GM12878 (cell line): ENCODE data around the gene BCAS4. TPM values are rescaled to one million over a fixed set of nuclear protein-coding genes. Genes with fewer than 3 reads are reported as not detected.

Source experiments
- BCLAF1 ChIP-seq: fragments of 450-650 bp; IDR thresholded peaks from 2 replicates; pipeline ENCODE4 v1.6.1; 2017; ENCODE audit warnings: antibody characterized with exemption, mild to moderate bottlenecking, moderate library complexity
- E4F1 ChIP-seq: fragments of 450-650 bp; IDR thresholded peaks from 2 replicates; pipeline ENCODE4 v1.6.1; 2018; ENCODE audit warnings: borderline replicate concordance, mild to moderate bottlenecking; ENCODE audit not compliant: partially characterized antibody
- EED ChIP-seq: sonication (generic); IDR thresholded peaks from 2 replicates; pipeline ENCODE4 v1.6.1; 2016; ENCODE audit warnings: antibody characterized with exemption, low read depth
- IRF4 ChIP-seq: IDR thresholded peaks from 2 replicates; pipeline ENCODE4 v1.6.1; 2011; ENCODE audit warnings: low read depth, low read length
- JUNB ChIP-seq: IDR thresholded peaks from 2 replicates; pipeline ENCODE4 v1.6.1; 2016; ENCODE audit warnings: antibody characterized with exemption, mild to moderate bottlenecking
- MYB ChIP-seq: fragments of 150-350 bp; IDR thresholded peaks from 2 replicates; pipeline ENCODE4 v1.6.1; 2014; ENCODE audit warnings: mild to moderate bottlenecking, low read depth, low read length, borderline replicate concordance
- NR2C2 ChIP-seq: IDR thresholded peaks from 2 replicates; pipeline ENCODE4 v1.6.1; 2011; ENCODE audit warnings: borderline replicate concordance, low read depth; ENCODE audit not compliant: control insufficient read depth, insufficient read length
- PAX8 ChIP-seq: fragments of 450-650 bp; IDR thresholded peaks from 2 replicates; pipeline ENCODE4 v1.6.1; 2017; ENCODE audit warnings: mild to moderate bottlenecking, moderate library complexity
- RELA ChIP-seq: fragments of 450-650 bp; IDR thresholded peaks from 2 replicates; pipeline ENCODE4 v1.8.0; 2014; ENCODE audit warnings: borderline replicate concordance; ENCODE audit not compliant: partially characterized antibody
- SIN3A ChIP-seq: IDR thresholded peaks from 2 replicates; pipeline ENCODE4 v1.6.1; 2012; ENCODE audit warnings: low read depth, low read length, improper control_type of control experiment
- polyA plus RNA-seq, 11 experiments: library from polyadenylated mRNA; depleted of rRNA in 4 of 11; unstranded in 6 of 11; stranded (reverse) in 5 of 11; fragments of >200 nt; fragmentation: Nextera tagmentation in 4 of 11; fragmentation: Illumina TruSeq in 1 of 11; extraction: Ambion mirVana in 4 of 11; extraction: Trizol in 1 of 11; gene quantifications; 1 replicate in 1 of 11; 2 replicates in 10 of 11; pipeline versions ENCODE4 v1.2.1 to v1.2.3, GENCODE V29; 2011 to 2016; ENCODE audit warnings: inconsistent platforms in 2 of 11, missing spikeins in 2 of 11, low read depth in 1 of 11
- total RNA-seq, 4 experiments: library from RNA; depleted of rRNA in 3 of 4; stranded (reverse); fragments of >200 nt in 3 of 4; fragmentation: Illumina TruSeq in 1 of 4; extraction: Trizol in 1 of 4; gene quantifications; 2 replicates each; pipeline versions ENCODE4 v1.2.1 to v1.2.3, GENCODE V29; 2013 to 2021
- TF ChIP-seq, protein P1 (sequence below): fragments of 450-650 bp; IDR thresholded peaks from 2 replicates; pipeline ENCODE4 v1.6.1; 2018; ENCODE audit warnings: mild to moderate bottlenecking, low read depth, moderate library complexity; ENCODE audit not compliant: partially characterized antibody
- TF ChIP-seq, protein P2 (sequence below): IDR thresholded peaks from 2 replicates; pipeline ENCODE4 v1.6.1; 2012; ENCODE audit warnings: low read depth, low read length, improper control_type of control experiment
- TF ChIP-seq, protein P3 (sequence below): fragments of 450-650 bp; IDR thresholded peaks from 2 replicates; pipeline ENCODE4 v1.6.1; 2016; ENCODE audit warnings: mild to moderate bottlenecking
- TF ChIP-seq, protein P4 (sequence below): IDR thresholded peaks from 2 replicates; pipeline ENCODE4 v1.6.1; 2012; ENCODE audit warnings: low read depth, low read length, improper control_type of control experiment

Gene BCAS4
- total and polyA plus RNA-seq, 10 of the 15 experiments (the other 5 are each of a cell fraction or from before 2014, with no cell fraction given), result 14.8 to 214 (median 65.3) TPM

- TF ChIP-seq E4F1 (no peak), BCLAF1 (no peak), SIN3A (no peak), IRF4 (no peak), PAX8 (no peak), MYB (no peak), NR2C2 (no peak), JUNB (no peak), RELA (no peak), EED (no peak)
- TF ChIP-seq, protein P1, sequence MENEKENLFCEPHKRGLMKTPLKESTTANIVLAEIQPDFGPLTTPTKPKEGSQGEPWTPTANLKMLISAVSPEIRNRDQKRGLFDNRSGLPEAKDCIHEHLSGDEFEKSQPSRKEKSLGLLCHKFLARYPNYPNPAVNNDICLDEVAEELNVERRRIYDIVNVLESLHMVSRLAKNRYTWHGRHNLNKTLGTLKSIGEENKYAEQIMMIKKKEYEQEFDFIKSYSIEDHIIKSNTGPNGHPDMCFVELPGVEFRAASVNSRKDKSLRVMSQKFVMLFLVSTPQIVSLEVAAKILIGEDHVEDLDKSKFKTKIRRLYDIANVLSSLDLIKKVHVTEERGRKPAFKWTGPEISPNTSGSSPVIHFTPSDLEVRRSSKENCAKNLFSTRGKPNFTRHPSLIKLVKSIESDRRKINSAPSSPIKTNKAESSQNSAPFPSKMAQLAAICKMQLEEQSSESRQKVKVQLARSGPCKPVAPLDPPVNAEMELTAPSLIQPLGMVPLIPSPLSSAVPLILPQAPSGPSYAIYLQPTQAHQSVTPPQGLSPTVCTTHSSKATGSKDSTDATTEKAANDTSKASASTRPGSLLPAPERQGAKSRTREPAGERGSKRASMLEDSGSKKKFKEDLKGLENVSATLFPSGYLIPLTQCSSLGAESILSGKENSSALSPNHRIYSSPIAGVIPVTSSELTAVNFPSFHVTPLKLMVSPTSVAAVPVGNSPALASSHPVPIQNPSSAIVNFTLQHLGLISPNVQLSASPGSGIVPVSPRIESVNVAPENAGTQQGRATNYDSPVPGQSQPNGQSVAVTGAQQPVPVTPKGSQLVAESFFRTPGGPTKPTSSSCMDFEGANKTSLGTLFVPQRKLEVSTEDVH, result no peak
- TF ChIP-seq, protein P2, sequence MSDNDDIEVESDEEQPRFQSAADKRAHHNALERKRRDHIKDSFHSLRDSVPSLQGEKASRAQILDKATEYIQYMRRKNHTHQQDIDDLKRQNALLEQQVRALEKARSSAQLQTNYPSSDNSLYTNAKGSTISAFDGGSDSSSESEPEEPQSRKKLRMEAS, result no peak
- TF ChIP-seq, protein P3, sequence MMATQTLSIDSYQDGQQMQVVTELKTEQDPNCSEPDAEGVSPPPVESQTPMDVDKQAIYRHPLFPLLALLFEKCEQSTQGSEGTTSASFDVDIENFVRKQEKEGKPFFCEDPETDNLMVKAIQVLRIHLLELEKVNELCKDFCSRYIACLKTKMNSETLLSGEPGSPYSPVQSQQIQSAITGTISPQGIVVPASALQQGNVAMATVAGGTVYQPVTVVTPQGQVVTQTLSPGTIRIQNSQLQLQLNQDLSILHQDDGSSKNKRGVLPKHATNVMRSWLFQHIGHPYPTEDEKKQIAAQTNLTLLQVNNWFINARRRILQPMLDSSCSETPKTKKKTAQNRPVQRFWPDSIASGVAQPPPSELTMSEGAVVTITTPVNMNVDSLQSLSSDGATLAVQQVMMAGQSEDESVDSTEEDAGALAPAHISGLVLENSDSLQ, result no peak
- TF ChIP-seq, protein P4, sequence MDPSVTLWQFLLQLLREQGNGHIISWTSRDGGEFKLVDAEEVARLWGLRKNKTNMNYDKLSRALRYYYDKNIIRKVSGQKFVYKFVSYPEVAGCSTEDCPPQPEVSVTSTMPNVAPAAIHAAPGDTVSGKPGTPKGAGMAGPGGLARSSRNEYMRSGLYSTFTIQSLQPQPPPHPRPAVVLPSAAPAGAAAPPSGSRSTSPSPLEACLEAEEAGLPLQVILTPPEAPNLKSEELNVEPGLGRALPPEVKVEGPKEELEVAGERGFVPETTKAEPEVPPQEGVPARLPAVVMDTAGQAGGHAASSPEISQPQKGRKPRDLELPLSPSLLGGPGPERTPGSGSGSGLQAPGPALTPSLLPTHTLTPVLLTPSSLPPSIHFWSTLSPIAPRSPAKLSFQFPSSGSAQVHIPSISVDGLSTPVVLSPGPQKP, result no peak
These were observed 90.2 kb downstream of the BCAS4 start (continued) for GRCh38 chr20:50885068-50885467.
